Head of caudate nucleus (tissue), 42 donors: Measurements from ENCODE around the gene RASSF5.

Source experiments
- DNase-seq, 42 donors: peaks; one replicate each; pipeline versions ENCODE4 v3.0.0 to v3.0.0-alpha.2; 2020 to 2021; ENCODE audit warnings: mixed read lengths in 7 of 42
- intact Hi-C: fragments of 100-400 bp; cut with DNase I; formaldehyde crosslinking; loops from one replicate; pipeline ENCODE4 v1.15.0; 2022

RASSF5 gene

GRCh38 chr1:206534552-206534951, 27.2 kb downstream of the RASSF5 start:
- intact Hi-C loops: no loop called here
- DNase-seq: peak in 1 of 42 donors; percentile 0

GRCh38 chr1:206535853-206536188, 28.5 kb downstream of the RASSF5 start:
- intact Hi-C loops: no loop called here
- peak in 1 of 42 donors; percentile 10 for DNase-seq

- peak in 1 of 42 donors; percentile 5 for DNase-seq
- intact Hi-C loops: no loop called here
Observed at GRCh38 chr1:206537141-206537540, 29.8 kb downstream of the RASSF5 start.

GRCh38 chr1:206538086-206538770, 30.9 kb downstream of the RASSF5 start:
- peak in 1 of 42 donors; percentile 13 for DNase-seq
- intact Hi-C loops: no loop called here

GRCh38 chr1:206538901-206539640, 31.7 kb downstream of the RASSF5 start:
- no peak for DNase-seq
- intact Hi-C loops: no loop called here

- intact Hi-C loops: loop anchor here (5.0 kb wide), 1 partner anchor 42 kb away; no protein-coding TSS in a partner anchor
- DNase-seq: peak in 38 of 42 donors; percentile 13 to 75 (median 44)
Observed at GRCh38 chr1:206540044-206540780, 32.9 kb downstream of the RASSF5 start.

- intact Hi-C loops: loop anchor here (5.0 kb wide), 1 partner anchor 41 kb away; no protein-coding TSS in a partner anchor
- peak in 1 of 42 donors; percentile 14 for DNase-seq
Observed at GRCh38 chr1:206541236-206541833, 34.0 kb downstream of the RASSF5 start.

GRCh38 chr1:206544562-206545257, 37.4 kb downstream of the RASSF5 start:
- peak; percentile 47 to 90 (median 72) for DNase-seq
- intact Hi-C loops: loop anchor here (5.0 kb wide), 1 partner anchor 38 kb away; no protein-coding TSS in a partner anchor

GRCh38 chr1:206545351-206545750, 38.0 kb downstream of the RASSF5 start:
- intact Hi-C loops: no loop called here
- DNase-seq: no peak

GRCh38 chr1:206547104-206547503, 39.8 kb downstream of the RASSF5 start:
- intact Hi-C loops: no loop called here
- DNase-seq: no peak

GRCh38 chr1:206550446-206550845, 43.1 kb downstream of the RASSF5 start:
- intact Hi-C loops: no loop called here
- DNase-seq: no peak

GRCh38 chr1:206551296-206551985, 44.1 kb downstream of the RASSF5 start:
- no peak for DNase-seq
- intact Hi-C loops: no loop called here

- no peak for DNase-seq
- intact Hi-C loops: no loop called here
Observed at GRCh38 chr1:206551986-206552326, 44.6 kb downstream of the RASSF5 start.

- intact Hi-C loops: no loop called here
- DNase-seq: no peak
Observed at GRCh38 chr1:206554211-206554610, 46.9 kb downstream of the RASSF5 start.

GRCh38 chr1:206554701-206555472, 47.6 kb downstream of the RASSF5 start:
- no peak for DNase-seq
- intact Hi-C loops: no loop called here

- intact Hi-C loops: no loop called here
- DNase-seq: peak; percentile 29 to 90 (median 72)
Observed at GRCh38 chr1:206555473-206555935, 48.2 kb downstream of the RASSF5 start.

GRCh38 chr1:206556047-206556749, 48.9 kb downstream of the RASSF5 start:
- DNase-seq: peak in 1 of 42 donors; percentile 26
- intact Hi-C loops: no loop called here
